Omental fat pad (tissue), 4 donors: Measurements from ENCODE around the gene SPRR3. TPM values are rescaled to one million over a fixed set of nuclear protein-coding genes. Genes with fewer than 3 reads are reported as not detected.

Experiments used
- ATAC-seq: fragments of 150-250 bp; one replicate; pipeline ENCODE4 v1.9.1; 2016; ENCODE audit warnings: mild to moderate bottlenecking, moderate library complexity; ENCODE audit not compliant: low FRiP score
- DNase-seq: peaks from one replicate; pipeline ENCODE4 v3.0.0-alpha.2; 2019; ENCODE audit warnings: low spot score
- total RNA-seq, 4 donors: library from RNA; depleted of rRNA; stranded (reverse); fragments of >200 nt; gene quantifications; one replicate each; pipeline ENCODE4 v1.1.0, GENCODE V29; 2016
- TF ChIP-seq, protein P1 (sequence below), 3 donors: fragments of 450-650 bp; IDR thresholded peaks; one replicate each; pipeline ENCODE4 v1.5.1; 2016 to 2017; ENCODE audit warnings: antibody characterized with exemption in 3 of 3, mild to moderate bottlenecking in 3 of 3, moderate library complexity in 2 of 3

The SPRR3 gene, protein sequence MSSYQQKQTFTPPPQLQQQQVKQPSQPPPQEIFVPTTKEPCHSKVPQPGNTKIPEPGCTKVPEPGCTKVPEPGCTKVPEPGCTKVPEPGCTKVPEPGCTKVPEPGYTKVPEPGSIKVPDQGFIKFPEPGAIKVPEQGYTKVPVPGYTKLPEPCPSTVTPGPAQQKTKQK
- not detected for total RNA-seq

DNA sequence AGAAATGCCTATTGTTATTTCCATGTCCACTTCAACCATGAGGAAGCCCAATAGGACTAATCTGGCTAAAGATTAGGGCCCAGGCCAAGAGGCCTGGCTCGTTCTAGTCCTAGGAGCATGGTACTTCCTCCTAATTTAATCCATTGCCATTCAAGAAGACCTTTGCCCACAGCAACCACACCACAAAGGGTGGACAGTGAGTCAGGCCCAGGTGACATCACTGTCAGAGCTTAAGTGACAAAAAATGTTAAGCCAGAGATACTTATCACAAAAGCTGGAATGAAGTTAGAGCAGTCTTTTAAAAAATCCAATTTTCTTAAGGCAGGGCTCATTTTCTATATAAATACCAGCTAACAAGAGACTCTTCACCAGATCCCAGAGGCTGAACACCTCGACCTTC lies at the start of gene SPRR3:
Gene SPRR3, plus strand, starts transcription at position 368 of the 400 bp plus-strand sequence. CDS start 1,272 bp downstream, outside the sequence.
- no peak for ATAC-seq
- TF ChIP-seq, protein P1, sequence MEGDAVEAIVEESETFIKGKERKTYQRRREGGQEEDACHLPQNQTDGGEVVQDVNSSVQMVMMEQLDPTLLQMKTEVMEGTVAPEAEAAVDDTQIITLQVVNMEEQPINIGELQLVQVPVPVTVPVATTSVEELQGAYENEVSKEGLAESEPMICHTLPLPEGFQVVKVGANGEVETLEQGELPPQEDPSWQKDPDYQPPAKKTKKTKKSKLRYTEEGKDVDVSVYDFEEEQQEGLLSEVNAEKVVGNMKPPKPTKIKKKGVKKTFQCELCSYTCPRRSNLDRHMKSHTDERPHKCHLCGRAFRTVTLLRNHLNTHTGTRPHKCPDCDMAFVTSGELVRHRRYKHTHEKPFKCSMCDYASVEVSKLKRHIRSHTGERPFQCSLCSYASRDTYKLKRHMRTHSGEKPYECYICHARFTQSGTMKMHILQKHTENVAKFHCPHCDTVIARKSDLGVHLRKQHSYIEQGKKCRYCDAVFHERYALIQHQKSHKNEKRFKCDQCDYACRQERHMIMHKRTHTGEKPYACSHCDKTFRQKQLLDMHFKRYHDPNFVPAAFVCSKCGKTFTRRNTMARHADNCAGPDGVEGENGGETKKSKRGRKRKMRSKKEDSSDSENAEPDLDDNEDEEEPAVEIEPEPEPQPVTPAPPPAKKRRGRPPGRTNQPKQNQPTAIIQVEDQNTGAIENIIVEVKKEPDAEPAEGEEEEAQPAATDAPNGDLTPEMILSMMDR (IDR thresholded peaks at IDR 0.05) = no peak
- DNase-seq = no peak

DNA sequence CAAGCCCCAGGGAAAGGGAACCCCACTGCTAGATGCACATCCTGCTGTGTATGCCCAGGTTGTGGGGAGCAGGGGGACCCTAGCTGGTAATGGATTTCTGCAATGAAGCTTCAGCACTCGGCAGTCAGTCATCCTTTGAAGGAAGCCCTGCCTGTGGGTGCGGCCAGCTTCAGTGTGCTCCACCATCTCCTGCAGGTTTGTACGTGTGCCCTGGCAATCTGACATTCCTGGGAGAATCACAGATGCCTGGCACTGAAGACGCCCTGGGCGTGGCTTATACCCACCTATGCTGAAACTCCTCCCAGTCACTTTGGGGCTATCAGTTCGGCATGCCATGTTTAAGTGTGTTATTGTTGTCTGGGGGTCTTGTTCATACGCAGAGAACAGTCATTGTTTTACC lies 47.8 kb upstream of the SPRR3 start:
- no peak for ATAC-seq
- TF ChIP-seq, protein P1 (IDR thresholded peaks at IDR 0.05) = no peak
- DNase-seq = no peak

DNA sequence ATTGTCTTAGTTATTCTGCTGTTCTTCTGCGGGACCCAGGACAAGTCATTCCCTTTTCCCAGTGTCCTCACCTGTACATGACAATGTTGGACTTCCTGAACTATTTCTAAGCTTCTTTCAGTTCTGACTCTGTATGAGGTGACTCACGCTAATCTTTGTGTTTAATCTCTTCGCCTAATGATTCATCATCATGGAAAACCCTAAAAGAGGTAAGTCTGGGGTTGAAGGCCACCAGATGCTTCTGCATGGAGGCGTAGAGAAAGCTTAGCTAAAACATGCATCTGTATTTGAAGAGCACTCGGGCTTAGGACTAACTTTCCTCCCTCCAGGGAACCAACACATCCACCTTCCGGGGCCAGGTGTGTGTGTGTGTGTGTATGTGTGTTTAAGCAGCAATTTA lies 47.1 kb upstream of the SPRR3 start:
- TF ChIP-seq, protein P1 (IDR thresholded peaks at IDR 0.05) = no peak
- no peak for DNase-seq
- ATAC-seq = no peak

DNA sequence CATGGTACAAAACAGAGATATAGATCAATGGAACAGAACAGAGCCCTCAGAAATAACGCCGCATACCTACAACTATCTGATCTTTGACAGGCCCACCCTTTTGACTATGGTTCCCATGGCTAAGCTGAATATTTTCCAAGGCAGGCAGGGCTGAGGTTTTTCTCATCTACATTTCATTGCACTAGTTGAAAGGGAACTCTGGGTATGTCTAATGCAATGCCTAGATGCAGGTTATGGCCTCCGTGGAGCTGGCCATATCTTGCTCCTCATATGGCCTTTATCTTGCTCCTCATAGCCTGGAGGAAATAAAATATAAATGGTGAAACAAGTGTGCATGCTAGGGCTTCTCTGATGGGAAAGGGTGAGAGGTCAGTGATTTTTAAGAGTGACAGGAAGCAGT lies 44.0 kb upstream of the SPRR3 start:
- ATAC-seq = no peak
- TF ChIP-seq, protein P1 (IDR thresholded peaks at IDR 0.05) = no peak
- no peak for DNase-seq

DNA sequence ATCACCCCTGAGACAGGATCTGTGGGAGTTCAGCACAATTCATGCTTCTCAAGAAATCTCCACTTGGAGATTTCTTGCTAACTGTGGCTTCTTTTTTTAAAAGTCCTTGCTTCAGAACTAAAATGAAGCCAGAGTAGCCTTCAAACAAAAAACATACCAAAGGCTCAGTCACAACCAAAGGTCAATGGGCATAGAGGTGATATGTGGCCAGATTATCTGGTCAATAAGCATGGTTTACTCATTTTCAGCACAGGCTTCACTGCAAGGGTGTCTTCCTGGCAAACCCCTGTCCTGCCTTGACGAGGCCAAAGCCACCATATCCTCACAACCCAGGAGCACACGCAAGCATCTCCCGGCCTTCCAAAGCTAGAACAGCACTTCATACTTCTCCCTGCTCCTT lies 42.3 kb upstream of the SPRR3 start:
- TF ChIP-seq, protein P1 (IDR thresholded peaks at IDR 0.05) = no peak
- ATAC-seq (no peak), DNase-seq (no peak)

DNA sequence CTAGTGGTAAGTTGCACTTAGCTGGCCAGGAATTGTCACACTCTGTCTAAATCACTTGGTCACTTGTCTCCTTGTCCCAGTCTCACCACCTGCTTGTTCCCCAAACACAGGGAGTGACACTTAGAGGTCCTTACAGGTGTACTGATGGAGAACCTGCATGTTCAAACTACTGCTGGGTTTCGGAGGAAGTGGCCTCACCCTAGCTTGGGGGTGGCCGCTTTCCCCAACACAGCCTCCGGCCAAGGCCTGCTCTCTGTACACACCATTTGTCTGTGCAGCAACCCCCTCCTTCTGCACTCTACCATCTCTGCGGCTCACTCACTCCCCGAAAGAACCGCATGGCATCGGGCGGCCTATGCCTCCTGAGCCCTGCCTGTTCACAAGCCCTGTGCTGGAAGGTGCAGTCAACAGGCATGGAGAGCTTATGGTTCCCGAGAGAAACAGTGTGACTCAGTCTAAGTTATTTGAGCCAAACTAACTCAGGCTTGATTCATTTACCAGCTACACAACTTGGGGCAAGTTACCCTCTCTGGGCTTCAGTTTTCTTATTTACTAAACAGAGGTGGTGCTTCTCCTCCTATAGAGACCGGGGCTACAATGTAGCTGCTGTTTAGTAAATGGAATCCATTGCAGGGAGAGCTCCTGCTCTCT lies 41.6 kb upstream of the SPRR3 start:
- ATAC-seq (no peak), DNase-seq (no peak)
- TF ChIP-seq, protein P1 (IDR thresholded peaks at IDR 0.05) = no peak

DNA sequence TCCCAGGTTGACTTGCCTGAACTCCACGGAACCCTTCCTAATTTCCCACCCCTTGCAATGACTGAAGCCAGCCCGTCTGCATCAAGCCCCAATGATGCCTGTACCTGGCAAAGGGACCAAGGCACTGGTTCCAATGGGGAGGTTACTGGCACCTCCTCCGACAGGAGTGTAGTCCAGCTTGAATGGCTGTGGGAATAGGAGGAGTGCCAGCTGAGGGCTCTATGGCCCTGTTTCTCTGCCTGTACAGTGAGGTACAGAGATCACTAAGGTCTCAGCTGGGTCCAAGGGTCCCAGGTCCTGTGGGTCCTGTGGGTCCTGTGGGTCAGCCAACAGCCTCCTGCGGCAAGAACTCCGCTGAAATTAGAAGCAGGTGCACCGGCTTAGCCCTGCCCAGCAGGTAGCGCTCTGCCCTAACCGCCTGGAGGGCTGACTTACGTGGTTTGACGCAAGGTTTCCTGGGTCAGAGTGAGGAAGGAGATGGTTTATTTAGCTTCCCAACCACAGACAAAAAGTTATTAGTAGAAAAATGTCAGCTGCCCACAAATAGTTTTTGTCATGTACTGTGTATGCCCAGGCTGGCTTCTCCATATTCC lies 41.0 kb upstream of the SPRR3 start:
- TF ChIP-seq, protein P1 (IDR thresholded peaks at IDR 0.05) = no peak
- ATAC-seq (no peak), DNase-seq (no peak)
